NCI-H226 (cell line): ENCODE measurements around the gene KCNQ2.

ENCODE experiments used
- DNase-seq: peaks from one replicate; pipeline ENCODE4 v3.0.0-alpha.2; 2015

Gene KCNQ2

DNA sequence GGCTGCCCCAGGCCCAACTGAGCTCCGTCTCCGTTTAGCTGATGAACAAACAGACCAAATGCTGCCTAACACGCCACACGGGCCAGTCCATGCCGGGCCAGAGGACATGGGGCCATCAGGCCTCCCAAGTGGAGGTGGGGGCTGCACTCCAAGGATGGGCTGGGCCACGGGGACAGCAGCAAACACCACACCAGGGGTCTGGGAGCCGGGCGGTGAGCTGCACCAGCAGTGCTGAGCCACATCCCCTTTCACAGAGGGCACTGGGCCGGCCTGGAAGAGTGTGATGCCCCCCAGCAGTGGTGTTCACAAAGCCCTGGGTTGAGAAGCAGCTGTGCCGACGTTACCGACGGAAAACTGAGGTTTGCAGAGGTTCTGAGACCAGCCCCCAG lies 2.7 kb downstream of the KCNQ2 start:
- DNase-seq, result no peak

DNA sequence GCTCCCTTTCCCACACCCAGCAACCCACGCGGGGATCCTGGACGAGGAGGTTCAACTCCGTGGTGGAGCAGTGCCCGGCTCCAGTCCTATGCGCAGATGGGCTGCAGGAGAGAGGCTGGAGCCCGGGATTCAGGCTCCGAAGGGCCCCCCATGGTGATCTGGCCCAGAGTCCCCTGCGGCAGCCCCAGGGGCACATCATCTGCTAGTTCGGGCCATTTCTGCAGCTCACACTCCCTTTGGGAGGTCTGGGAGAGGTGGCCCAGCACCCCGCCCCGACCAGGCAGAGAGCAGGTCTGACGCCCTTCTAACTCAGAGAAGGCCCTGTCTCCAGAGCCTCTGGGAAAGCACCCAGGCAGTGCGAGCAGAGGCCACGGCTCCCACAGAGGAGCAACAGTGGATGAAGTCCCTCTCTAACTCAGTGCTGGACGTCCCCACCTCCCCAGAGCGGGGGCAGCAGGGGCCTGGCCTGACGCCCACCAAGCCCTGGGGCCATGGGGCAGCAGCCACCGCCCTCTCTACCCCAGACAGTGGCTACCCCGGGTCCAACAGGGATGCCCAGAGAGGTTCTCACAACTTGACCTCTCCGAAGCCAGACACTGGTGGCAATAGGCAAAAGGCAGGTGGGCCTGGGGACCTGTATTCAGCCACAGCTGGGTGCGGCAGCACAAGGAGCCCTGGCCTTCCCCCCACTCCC lies 3.3 kb downstream of the KCNQ2 start:
- DNase-seq, result no peak

DNA sequence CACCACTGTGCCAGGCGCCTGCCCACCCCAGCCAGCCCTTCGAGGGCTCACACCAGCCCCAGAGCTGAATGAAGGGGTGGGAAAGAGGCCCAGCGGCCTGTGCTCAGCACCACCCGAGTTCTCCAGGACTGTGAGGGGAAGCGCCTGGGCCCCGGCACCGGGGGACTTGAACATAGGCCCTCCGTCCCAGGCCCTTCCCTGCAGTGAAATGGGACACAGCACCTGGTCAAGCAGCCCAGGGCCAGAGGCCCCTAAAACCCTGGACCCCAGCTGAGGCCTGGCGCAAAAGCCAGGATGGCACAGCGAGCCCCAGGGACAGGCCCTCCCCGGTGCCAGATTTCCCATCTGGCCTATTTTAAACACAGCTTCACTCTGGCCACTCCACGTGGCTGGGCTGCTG lies 4.0 kb downstream of the KCNQ2 start:
- DNase-seq, result no peak

DNA sequence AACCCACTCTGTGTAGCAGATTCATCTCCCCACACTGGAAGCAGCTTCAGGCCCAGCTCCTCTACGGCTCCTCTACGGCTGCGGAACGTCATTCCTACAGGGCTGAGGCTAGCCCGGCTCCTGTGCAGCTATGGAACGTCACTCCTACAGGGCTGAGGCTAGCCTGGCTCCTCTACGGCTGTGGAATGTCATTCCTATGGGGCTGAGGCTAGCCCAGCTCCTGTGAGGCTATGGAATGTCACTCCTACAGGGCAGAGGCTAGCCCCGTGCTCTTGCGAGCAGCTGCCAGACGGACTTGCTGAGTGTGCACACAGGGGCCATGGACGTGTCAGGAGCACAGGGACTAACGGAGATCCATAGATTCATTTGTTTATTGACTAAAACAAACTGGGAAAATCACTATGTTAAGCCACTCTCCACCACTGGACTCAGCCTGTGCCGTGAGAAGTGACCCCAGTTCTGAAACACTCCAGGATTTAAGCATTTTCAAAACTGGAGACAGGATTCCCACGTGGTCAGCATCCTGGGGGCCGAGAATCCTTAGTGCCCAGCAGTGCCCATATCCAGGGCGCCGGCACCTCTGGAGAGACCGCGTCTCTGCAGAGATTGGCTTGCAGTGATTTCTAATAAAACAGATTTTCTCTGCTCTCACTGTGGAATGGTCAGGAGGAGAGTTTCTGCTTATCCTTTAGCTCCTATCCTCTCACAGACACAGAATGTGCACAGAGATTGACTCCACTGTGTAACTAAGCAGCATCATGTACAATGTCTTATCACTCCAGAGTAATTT lies 5.0 kb downstream of the KCNQ2 start:
- no peak for DNase-seq

DNA sequence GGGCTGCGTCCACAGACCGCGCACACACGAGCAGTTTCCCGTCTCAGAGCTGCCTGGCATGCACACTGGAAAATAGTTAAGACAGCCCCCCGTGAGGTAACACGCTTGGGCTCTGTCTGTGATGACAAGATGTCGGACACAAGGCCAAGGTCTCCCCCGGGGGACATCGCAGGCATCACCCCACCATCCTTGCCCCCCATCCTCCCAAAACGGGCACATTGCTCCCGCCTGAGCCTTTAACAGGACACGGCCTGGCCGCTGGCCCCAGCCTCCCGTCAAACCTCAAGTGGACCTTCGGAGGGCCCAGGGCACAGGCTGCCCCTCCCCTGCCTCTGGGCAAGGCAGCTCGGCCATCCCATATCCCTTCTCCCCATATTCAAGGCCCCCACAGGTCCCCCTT lies 5.6 kb downstream of the KCNQ2 start:
- DNase-seq, result no peak

DNA sequence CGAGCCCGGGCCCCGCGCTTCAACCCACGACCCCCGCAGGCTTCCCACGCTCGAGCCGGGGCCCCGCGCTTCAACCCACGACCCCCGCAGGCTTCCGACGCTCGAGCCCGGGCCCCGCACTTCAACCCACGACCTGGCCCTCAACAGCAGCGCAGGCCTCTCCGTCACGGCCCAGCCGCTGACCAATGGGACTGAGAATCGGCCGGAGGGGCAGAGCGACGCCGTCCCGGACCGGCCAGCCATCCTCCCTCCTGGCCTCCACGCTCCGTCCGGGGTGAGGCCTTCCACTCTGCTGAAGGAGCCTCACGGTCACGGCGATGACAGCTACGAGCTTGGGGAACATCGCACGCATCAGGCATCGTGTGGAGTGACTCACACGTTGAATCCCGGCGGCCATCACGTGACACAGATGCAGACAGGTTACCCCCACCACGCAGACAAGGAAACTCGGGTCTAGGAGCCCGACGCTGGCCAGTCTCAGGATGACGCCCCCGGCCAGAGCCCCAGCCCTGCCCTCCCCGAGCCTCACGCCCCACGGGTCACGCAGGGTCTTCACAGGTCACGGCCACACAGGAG lies 6.1 kb downstream of the KCNQ2 start:
- no peak for DNase-seq

DNA sequence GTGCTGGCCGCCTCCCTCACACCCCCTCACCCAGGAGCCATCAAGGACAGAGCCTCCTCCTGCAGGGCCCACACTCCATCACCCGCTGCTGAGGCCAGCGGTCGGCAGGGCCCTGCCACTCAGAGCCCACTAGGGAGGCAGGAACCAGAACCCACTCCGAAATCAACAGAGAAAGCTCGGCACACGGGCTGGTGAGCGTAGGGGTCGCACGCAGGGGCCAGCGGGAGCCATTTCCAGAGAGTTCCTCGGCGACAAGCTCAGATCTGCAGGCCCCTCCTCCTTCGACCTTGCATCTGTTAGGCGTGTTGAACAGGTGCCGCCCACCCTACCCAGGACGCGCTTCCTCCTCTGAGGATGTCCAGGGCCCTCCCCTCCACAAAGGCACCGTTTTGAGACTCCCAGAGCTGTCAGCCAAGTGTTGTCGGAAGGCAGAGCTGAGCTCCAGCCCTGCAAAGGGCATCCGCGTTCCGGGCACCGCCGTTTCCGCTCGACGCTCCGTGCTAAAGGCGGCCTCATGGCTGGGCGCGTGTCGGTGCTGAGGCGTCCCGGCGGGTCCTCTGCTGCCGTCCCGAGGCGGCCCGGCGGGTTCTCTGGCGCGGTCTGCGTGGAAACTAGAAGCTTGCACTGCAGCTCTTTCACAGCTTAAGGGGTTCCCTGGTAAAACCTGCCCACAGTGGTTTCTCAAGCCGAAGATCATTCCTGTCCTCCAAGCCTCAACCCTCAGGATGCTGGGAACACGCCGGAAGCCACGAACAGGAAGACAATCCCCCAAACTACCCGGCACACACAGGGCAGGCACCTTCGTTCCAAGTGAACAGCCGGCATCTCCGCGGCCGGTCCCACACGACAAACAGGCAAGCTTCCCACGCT lies 6.8 kb downstream of the KCNQ2 start:
- DNase-seq, result no peak

GRCh38 chr20:63464289-63464635 lies 8.2 kb downstream of the KCNQ2 start:
- no peak for DNase-seq

DNA sequence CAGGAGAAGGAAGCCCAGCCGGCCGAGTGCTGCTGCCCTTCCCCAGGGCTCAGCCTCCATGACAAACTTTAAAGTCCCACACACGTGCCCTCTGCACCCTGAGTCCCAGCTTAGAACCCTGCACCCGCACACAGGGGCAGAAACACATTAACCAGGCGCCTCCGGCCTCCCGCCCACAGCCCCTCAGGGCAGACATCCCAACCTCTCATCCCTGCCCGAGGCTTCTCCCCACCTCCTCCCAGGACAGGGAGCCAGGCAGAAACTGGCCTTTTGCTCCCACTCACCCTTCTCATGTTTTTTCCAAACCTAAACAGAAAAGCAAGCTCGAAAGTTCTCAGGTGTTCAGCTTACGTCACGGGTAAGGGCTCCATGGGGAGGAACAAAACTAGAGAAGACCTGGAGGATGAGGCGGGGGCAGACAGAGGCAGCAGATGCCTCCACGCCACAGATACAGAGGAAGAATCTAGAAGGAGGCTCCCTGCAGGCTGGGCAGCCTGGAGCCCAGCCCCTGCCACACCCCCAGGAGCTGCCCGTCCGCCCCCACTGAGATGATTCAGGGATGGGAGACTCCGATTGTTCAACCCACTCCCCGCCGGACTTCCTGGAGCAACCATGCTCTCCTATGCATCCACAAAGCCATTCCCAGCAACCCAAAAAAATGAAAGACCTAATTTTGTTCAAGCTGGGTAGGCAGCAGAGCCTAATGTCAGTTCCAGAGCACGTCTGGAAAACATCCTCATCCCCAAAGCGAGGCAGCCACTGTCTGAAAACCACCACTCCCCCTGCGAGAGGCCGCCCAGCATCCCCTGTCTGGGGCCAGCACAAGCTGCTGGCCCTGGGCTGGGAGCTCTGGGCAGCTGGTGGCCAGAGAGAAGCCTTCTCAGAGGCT lies 8.8 kb downstream of the KCNQ2 start:
- DNase-seq, result no peak

- DNase-seq, result no peak
Observed at GRCh38 chr20:63462244-63462643, 10.2 kb downstream of the KCNQ2 start.

DNA sequence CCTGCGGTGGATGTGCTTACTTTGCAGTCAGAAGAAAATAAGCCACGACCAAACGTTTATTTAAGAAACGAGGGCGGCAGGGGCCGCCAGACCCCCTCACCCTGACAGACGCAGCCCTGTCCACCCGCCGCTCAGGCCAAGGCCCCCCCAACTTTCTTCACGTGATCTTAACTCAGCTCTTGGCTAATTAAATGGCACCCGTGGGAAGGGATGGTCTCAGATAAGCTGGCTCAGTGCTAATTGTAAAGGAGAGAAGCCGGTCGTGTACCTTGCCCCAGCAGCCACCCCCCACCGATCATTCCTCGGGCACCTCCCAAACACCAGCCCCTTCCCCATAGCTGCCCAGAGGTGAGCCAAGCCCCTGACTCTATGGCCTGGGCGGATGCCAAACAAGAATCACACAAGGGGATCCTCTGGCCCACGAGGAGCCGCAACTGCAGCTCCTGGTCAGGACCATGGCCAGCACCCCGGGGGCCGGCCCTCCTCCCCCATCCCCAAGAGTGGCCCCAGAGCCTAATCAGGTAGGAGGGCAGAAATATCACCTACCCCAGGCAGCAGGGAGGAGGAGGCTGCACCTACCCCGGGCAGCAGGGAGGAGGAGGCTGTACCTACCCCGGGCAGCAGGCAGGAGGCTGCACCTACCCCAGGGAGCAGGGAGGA lies 11.2 kb downstream of the KCNQ2 start:
- DNase-seq, result peak; percentile 15

DNA sequence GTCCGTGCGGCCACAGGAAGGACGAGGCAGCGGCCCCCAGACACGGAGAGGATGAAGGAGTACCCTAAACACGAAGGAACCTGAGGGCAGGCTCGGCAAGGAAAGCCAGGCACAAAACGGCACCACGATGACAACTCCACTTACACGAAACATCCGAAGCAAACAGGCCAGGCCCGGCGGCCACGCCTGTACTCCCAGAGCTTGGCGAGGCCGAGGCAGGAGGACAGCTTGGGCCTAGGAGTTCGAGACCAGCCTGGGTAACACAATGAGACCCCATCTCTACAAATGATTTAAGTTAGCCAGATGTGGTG lies 13.4 kb downstream of the KCNQ2 start:
- no peak for DNase-seq

DNA sequence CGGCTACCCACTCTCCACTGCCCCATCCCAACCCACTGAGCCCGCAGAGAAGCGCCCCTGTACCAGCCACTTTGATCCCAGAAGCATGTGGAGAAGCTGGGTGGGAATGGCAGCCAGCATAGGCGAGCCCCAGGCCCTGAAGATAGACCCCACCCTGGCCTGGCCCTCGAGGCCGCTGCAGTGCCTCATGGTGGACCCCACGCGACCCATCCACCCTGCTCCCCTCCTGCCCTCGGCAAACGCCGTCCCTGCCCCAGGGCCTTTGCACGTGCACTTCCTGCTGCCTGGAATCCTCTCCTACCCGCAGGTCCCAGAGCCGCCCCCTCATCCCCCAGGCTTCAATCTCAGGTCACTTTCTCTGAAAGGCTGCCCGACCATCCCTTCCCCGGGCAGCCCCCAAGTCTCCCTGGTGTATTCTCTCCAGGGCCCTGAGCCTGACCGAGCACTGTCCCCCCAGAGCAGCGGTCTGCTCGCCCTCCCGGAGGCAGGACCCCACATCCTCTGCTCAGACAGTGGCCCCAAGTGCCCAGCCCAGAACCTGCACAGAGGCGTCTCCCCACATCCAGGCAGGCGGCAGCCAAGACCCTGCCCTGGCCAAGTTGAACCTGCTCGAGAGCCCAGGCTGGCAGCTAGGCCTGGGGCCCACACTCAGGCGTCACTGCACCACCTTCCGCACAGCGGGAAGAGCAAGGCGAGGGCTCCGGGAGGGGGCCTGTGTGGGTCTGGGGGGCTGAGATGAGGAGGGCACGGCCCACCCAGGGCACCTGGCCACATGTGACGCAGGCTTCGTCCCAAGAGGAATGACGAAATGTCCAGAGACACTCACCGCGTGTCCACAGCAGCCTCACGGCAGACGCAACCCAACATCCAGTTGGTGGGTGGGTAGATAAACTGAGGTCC lies 14.0 kb downstream of the KCNQ2 start:
- DNase-seq, result no peak

- DNase-seq, result peak; percentile 52
Observed at GRCh38 chr20:63457737-63458136, 14.7 kb downstream of the KCNQ2 start.

- no peak for DNase-seq
Observed at GRCh38 chr20:63456429-63457284, 15.8 kb downstream of the KCNQ2 start.

DNA sequence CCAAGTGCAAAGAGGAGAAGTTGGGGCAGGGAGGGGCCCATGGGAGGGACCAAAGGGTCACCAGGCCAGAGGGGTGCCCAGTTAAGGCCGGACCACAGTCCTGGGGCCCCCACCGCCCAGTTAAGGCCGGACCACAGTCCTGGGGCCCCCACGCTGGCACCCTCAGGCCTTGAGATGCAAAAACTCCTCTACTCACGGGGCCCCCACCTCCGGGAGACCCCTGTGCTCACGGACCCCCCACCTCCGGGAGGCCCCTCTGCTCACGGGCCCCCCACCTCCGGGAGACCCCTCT lies 16.9 kb downstream of the KCNQ2 start:
- DNase-seq, result no peak

DNA sequence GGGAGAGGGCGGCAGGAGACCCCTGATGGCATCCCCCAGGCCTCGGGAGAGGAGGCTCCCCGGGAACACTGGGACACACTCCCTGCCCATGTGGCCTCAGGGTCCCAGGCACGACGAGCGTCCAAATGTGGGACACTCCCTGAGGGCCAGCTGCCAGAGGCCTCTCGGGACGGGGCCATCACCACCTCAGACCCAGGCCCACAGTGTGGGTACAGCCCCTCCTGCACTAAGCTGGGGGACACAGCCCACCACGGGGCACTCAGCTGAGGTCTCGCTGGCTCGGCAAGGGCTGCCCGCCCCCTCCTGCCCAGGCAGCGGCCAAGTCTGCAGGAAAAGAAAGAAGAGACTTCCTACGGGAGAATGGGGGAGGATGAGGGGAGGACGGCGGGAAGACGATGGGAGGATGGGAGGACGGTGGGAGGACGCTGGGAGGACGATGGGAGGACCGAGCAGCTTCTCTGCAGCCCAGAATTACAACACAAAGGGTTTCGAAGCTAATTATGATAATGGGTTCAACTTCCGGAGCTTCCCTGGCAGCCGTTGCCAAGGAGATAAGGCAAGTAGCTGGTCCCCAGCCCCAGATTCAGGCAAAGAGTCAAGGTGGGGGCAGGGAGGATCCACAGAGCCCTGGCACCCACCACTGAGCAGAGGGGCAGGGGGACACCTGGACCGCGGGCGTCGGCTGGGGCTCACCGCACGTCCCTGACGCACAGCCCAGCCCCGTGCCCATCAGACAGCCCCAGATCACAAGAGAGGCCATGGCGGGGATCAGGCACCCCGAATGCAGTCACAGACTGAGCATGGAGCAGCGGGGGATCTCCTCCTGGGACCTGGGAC lies 17.5 kb downstream of the KCNQ2 start:
- DNase-seq, result no peak

- DNase-seq, result no peak
Observed at GRCh38 chr20:63452821-63453523, 19.5 kb downstream of the KCNQ2 start.

- DNase-seq, result no peak
Observed at GRCh38 chr20:63452341-63452740, 20.1 kb downstream of the KCNQ2 start.
